ENCODE data around the gene PRKCZ.
"Not testable (repeated sequence)": the region's sequence is repeated elsewhere in the genome, so short reads cannot be mapped to it uniquely, and the experiment has no call there.

PRKCZ gene

DNA sequence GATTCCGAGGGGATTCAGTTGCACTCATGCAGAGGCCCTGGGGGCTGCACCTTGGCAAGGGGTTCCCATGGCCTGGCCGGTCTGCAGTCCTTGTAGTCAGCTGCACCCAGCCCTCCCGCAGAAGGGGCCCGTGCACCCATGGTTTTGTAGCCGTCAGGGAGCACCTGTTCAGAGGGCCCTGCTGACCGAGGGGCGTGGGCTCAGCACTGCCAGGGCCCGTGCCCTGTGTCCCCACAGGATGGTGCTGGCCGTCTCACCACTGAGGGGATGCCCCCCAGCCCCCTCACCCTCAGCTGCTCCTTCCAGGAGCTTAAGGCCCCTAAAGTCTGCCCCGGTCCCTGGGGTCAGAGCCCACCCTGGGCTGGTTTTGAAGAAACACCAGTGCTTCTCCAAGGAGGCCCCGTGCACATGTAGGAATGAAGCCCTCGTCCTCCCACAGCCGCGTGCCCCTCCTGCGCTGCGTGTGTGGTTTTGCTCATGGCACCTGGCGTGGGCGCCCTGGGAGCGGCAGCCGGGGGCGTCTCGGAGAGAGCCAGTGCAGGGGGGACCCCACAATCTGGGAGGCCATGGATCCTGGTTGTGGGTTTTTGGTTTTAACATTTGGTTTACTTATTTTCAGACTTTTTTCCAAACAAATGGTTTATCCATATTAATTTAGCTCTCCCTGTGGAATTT lies 40.1 kb downstream of the PRKCZ start:
- DNase-seq, result no peak

DNA sequence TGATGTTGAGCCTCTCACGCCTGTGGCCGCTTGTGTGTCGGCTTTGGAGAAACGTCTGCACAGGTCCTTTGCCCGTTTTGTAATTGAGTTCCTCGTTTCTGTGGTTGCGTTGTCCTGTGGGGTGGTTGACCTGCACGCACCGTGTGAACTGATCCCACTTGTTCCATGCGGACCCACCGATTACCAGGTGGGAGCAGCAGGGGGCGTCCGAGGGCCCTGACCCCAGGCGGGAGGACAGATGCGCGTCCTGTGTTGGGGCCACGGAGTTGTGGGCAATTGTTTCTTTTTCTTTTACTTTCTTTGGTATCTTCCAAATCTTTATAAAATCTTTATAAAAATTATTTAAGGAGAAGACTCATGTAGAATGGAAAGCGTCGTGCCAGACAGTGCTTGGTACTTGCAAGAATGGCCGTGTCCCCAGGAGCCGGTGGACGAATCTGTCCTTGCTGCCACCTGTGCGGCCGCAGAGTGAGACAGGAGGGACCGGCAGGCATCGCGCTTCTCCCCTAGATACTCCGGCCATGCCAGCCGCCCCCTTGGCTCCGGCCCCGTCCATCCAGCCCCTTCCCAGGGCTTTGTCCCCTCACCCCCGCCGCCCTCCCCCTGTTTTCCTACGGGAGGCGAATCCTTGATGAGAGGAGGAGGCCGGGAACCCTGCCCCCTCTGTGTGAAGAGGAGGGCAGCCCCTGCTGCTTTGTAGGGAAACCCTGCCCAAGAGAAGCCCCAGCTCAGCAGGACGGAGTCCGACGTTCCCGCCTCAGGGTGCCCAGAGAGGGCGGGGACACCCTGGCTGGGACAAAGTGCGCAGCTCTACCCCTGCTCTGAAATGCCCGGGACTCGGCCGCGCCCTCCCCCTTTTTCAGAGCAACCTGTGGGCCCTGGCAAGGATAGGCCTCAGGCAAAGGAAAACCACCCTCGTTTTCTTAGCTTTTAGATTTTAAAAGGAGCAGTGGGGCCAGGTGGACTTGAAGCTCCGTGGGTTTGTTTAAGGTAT lies 41.7 kb downstream of the PRKCZ start:
- peak in 1 of 2 experiments; percentile 41 for DNase-seq

DNA sequence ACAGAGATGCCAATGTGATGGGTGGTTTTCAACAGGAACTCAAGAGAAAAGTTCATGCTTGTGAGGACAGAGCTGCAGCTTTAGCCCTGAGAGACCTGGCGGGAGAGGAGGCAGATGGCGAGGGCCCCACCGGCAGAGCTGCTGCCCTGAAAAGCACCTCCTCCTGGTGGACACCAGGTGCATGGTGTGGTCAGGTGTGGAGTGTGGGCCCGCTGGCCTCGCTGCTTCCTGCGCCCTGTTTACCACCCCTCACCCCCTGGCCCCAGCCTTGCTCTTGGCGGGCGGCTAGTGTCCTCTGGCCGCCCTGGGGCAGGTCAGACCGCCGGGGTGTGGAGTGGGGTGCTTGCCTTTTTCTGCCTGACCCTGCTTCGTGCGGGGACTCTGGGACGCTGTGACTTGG lies 42.8 kb downstream of the PRKCZ start:
- no peak for DNase-seq

DNA sequence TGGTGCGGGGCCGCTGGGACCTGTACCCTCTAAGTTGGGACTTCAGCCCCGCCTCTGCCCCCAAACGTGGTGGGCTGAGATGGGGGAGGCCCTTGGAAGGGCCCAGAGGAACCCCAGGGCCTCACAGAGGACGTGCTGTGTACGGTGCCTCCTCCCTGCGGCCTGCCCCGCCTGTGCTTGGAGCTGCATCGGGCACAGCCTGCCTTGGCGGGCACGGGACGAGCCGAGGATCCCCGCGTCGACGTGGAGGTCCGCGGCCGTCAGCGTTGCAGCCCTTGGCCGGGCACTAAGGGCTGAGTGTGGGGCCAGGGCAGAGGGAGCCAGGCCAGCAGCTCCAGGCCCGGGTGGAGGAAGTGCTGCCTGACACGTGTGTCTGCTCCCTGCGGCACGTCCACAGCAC lies 43.4 kb downstream of the PRKCZ start:
- no peak for DNase-seq

DNA sequence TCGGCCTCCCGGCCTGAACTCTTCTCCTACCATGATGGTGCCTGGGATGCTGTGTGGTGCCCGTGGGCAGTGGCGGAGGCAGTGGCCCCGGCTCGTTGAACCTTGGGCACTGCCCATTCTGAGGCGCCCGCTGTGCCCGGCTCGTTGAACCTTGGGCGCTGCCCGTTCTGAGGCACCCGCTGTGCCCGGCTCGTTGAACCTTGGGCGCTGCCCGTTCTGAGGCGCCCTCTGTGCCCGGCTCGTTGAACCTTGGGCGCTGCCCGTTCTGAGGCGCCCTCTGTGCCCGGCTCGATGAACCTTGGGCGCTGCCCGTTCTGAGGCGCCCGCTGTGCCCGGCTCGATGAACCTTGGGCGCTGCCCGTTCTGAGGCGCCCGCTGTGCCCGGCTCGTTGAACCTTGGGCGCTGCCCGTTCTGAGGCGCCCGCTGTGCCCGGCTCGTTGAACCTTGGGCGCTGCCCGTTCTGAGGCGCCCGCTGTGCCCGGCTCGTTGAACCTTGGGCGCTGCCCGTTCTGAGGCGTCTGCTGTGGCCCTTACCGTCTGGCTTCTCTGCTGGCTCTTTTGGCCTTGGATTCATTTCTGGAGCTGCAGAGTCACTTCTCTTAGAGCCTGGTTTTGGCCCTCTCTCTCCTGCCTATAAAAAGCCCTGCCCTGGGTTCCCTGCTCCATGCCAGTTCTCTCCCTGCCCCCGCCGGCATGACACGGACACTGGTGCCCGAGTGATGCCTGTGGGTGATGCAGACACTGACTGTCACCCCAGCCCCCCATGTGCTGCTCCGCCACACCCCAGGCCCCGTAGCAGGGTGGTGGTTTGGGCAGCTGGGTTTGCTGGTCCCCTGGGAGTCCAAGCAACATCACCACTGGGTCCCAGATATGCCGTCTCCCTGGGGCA lies 44.3 kb downstream of the PRKCZ start:
- not testable (repeated sequence) for DNase-seq

DNA sequence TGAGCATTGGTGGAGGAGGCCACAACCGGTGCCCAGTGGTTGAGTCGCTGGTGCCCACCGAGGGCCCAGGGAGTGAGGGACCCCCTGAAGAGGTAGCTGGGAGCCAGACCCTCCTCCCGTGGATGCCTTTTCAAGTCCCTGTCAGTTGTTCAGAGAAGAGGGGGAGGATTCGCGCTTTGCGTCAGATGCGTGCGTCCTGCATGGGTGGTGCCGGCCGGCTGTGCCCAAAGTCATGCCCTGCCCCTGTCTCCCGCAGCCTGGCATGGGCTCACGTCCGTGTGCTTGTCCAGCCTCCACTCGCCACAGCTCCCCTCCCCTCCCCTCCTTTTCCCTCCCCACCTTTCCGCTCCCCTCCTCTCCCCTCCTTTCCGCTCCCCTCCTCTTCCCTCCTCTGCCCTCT lies 45.2 kb downstream of the PRKCZ start:
- DNase-seq, result no peak

DNA sequence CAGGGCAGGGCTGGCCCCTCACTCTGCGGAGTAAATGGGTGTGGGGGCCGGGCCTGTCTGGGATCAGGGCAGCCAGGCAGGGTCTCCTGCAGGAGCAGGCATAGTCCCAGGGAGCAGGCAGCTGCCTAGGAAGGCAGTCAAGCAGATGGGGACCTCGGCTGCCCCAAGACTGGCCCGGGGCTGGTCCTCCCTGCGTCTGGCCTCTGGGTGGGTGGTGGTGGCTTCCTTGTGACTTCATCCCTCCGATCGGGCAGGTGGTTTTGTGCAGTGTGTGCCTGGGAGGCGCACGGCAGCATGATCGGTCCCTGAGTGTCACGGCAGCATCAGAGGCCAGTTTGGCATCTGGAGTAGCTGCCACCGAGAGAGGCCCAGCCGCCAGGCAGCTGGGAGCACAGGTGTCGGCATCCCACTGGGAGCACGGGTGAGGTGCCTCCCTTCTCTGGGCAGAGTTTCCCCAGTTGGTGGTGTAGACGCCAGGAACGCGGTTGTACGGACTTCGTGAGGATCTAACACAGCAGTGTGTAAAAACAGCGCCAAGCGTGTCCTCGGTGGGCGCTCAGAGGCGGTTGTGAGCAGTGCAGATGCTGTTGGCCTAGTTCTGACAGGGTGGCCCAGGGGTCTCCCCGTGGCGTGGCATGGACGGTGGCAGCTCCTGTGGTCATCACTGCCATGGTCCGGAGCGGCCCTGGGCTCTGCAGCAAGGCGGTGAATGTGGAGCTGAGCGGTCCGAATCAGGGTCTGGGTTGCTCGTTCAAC lies 45.9 kb downstream of the PRKCZ start:
- no peak for DNase-seq

DNA sequence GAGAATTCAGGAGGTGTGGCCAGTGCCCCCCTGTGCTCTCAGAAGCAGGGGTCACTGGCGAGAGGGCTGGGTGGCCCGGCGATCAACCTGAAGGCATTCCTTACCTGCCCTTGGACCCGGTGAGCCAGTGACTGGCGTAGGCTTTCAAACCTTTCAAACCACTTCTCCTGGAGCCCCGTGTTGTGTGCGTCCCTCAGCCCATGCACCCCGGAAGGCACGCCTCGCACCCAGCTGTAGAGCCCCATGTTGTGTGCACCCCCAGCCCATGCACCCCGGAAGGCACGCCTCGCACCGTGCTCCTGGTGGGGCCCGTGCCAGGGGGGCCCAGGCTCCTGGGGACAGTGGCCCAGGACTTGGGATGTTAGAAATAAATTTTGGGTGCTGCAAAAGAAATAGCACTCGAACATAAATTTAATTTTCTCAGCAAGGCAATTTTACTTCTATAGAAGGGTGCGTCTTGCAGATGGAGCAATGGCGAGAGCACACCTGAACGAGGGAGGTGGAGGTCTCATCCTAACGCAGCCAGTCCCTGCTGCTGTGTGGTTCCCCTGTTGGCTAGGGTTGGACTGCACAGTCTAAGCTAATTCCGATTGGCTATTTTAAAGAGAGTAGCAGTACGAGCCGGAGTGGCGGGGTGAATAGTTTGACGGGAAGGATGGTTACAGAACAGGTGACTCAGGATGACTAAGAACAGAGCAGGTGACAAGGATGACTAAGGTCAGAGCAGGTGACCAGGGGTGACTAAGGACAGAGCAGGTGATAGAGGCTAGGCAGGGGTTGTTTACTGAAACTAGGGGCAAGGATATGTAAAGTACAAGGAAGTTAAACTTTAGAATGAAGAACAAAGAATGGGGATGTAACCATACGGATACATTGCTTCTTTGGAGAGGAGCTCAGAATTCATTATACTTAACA lies 47.4 kb downstream of the PRKCZ start:
- no peak for DNase-seq

DNA sequence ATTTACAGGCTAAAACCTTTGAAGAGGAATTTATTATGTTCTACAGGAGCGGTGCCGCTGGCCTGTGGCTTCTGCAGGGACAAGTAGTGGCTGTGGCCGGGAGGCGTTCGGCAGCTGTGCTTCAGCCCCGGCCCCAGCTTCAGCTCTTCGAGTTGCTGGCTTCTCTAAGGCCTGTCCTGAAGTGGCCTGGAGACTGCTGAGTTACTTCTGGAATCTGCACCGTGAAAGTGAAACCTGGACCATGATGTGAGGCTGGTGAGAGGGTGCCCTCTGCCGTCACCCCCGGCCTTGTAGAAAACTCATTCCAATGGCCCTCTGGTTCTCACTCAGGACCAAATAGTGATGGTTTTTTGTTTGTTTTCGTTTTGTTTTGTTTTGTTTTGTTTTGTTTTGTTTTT lies 48.1 kb downstream of the PRKCZ start:
- no peak for DNase-seq

DNA sequence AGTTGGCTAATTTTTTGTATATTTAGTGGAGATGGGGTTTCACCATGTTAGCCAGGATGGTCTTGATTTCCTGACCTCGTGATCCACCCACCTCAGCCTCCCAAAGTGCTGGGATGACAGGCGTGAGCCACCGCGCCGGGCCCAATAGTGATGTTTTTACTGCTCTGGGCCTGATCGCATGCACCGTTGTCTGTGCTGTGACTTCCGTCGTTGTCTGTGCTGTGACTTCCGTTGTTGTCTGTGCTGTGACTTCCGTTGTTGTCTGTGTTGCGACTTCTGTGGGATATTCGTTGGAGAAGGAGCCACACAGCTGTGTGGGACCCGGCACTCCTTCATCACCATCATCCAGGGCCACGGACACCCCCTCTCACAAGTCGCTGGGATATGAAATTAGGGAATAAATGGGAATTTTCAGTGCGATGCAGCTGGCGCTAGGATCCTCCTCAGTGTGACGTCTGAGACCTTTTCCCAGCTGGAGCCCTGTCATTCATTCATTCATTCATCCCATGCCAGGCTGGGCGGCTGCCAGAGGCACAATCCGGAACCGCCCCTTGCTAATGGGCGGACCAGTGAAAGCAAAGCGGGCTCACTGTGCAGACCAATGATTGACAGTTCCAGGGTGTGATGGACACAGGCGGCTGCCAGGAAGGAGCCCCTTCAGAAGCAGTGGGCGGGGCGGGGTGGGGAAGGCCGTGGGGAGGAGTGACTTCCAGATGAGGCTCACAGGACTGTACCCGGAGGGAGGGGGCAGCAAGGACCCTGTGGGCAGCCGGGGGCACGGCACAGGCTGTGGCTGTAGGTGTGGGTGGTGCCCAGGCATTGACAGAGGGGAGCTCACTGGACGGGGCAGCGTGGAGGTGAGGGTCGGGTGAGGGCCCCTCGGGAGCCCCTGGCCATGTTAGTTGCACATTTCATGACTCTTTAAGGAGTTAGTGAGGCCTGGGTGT lies 48.9 kb downstream of the PRKCZ start:
- no peak for DNase-seq

DNA sequence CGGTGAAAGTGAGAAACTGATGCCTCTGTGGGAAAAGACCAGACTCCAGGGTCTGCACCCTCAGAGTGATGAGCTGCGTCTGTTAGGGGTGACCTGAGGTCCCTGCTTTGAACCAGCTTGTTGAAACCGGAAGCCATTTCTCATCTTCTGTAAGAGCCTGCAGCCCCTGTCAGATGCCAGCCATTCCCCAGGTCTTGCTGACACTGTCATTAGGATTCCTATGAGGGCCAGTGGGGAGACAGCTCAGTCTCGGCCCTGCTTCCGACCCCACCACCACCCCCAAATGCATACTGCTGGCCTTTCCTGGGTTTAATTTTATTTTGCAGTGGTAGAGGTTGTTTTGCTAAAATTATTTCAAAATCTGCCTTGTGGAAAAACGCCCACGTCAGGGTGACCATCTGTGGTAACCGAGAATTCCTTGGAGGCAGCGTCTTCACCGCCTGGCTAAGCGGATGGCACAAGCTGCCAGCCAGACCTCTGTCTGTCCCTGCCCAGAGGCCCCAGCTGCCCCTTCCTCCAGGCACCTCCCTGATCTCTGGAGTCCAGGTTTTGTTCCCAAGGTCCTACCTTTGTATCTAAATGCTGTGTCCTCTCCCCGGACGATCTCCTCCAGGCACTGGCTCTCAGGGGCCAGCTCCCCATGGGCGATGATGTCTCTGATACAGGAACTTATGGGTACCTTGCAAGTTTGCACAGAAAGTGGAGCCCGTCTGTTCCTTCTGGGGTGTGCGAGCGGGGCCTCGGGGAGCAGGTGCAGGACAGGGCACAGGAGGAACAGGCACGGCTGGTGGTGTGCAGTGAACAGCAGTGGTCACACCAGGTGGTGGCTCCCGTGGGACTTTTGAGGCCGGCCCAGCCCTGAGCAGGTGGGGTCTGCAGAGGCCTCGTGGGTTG lies 49.9 kb downstream of the PRKCZ start:
- no peak for DNase-seq

DNA sequence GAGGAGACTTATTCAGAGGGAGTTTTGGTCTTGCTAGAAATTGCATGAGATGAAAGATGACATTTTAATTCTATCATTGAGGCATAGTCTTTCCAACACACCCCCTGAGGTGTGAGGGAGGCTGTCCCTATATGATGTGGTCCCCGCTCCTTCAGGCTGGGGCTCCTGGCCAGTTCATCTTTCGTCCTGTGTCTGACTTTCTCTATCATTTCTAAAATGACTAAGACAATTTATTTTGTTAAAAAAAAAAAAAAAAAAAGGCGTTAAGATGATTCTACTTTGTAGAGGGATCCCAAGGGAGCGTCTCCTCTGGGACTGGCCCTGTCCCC lies 50.5 kb downstream of the PRKCZ start:
- DNase-seq, result no peak

DNA sequence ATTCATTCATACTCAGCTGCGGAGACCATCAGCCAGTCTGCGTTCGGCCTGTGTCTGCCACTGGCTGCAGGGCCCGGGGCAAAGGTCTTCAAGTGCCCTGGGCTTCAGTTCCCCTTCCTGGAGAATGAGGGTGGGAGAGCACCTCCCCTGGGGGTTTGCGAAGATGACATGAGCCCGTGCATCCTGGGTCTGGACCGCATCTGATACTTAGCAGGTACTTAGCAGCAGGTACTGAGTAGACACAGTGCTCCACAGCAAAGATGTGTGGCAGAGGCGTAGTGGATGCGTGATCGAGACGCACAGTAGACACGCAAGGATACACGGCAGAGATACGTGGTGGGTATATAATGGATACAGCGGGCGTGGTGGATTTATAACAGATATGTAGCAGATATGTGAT lies 51.3 kb downstream of the PRKCZ start:
- no peak for DNase-seq

DNA sequence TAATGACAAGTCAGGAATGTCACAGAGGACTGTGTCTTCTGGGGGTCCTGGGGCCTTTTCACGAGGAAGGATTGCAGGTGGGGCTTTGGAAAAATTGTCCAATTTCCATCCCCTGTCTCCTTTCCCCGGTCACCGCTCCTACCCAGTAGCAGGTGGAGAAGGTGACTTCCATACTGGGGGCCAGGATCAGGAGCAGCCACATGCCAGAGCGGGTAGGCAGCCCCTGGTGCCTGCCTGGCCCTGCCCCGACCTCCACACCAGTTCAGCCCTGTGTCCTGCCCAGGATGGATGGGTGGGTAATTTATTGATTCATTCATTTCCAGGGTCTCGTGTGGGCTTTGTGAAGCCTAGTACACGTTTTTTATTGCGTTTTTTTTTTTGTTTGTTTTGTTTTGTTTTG lies 51.7 kb downstream of the PRKCZ start:
- no peak for DNase-seq

DNA sequence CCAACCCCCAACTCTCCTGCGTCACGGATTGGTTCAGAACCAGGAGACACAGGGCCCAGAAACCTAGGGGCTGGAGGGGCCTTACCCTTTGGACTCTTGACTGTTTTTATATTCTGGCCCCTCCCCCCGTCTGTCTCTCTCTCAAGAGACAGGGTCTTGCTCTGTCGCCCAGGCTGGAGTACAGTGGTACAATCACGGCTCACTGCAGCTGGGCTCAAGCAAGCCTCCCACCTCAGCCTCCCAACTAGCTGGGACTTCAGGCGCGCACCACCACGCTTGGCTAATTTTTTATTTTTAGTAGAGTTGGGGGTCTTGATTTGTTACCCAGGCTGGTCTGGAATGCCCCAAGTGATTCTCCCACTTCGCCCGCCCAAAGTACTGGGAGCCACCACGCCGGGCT lies 52.5 kb downstream of the PRKCZ start:
- no peak for DNase-seq

DNA sequence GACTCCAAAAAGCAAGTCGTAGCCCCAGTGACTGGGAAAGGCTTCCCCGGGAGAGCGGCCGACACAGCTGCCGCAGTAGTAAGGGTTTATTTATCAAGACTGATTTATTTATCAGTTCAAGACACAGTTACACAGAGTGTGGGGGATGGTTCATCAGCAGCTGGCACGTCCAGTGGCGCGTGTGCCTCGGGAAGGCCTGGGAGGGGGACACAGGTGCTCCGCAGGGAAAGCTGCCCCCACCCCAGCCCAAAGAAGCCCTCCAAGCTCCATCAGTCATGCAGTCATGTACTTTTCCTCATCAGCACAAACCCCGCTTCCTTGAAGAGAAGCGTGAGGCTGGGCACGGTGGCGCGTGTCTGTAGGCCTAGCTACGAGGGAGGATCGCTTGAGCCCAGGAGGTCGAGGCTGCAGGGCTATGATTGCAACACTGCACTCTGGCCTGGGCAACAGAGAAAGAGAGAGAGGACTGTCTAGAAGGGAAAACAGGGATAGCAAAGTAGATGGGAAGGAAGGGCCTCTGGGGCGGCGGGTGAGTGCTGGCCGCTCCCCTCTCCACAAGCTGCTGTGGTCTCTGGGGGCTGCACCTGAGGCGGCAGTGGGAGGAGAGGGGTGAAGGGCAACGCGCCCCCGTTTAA lies 53.2 kb downstream of the PRKCZ start:
- no peak for DNase-seq

DNA sequence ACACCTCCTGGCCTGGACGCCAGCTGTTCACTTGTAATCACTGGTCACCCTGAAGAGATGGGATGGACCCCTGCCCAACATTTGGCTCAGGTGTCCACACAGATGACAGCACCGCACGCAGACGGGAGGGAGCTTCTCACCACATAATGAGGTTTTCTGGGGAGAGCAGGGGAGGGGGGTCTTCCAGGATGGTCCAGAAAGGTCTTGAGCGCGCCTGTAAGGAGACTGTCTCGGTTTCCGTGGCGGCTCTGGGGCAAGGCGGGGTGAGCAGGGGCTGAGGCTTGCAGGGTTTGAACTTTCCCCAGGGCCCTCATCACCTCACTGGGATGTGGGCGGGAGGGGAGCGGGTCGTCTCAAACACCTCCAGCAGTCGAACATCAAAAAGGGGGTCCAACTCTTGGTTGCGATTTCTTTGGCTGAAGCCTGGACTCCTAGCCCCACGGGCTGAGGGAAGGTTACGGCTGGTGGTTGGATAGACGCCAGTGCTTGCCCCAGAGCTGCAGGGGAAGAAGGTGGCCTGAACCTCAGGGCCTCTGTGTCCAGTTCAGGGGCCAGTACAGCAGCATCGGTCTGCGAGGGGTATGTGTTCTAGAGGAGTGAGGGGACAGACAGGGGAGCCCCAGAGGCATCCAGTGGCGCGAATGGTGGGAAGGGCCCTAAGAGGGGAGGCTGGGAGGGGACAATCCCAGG lies 53.8 kb downstream of the PRKCZ start:
- DNase-seq, result no peak

Measured in Kasumi-1 (cell line).